Kidney epithelial cell (primary cell): ENCODE data around the gene NEDD4L. TPM values are rescaled to one million over a fixed set of nuclear protein-coding genes. Genes with fewer than 3 reads are reported as not detected.

ENCODE experiments used
- DNase-seq: peaks from one replicate; pipeline ENCODE4 v3.0.0-alpha.2; 2010; ENCODE audit warnings: low read depth
- H3K27me3 ChIP-seq: 2 replicates; pipeline ENCODE4 v1.6.0; 2011; ENCODE audit warnings: low read length; ENCODE audit not compliant: control insufficient read depth, insufficient read depth
- H3K36me3 ChIP-seq: 2 replicates; pipeline ENCODE4 v1.5.1; 2011; ENCODE audit warnings: low read length; ENCODE audit not compliant: control insufficient read depth, insufficient read depth
- H3K4me3 ChIP-seq: 2 replicates; pipeline ENCODE4 v1.5.1; 2011; ENCODE audit warnings: low read depth, mild to moderate bottlenecking, control low read depth, low read length
- CTCF ChIP-seq: IDR thresholded peaks from 2 replicates; pipeline ENCODE4 v1.5.1; 2011; ENCODE audit warnings: mild to moderate bottlenecking, moderate library complexity, low read length, control low read depth, inconsistent platforms; ENCODE audit not compliant: insufficient read depth, poor library complexity, severe bottlenecking
- total RNA-seq: library from RNA; depleted of rRNA; stranded (reverse); fragments of >200 nt; gene quantifications from 2 replicates; pipeline ENCODE4 v1.2.3, GENCODE V29; 2015

NEDD4L gene
- total RNA-seq, 1 donor from 2014 or later = 88.3 TPM

- TF ChIP-seq CTCF = no peak
- DNase-seq = no peak
- H3K4me3 ChIP-seq = no peak overlapping the region
- no peaks in the 10 kb centered on the region for H3K36me3 ChIP-seq
- no peaks in the 10 kb centered on the region for H3K27me3 ChIP-seq
Observed at GRCh38 chr18:58023108-58023507, 20.9 kb upstream of the NEDD4L start.

- H3K36me3 ChIP-seq = no peaks in the 10 kb centered on the region
- TF ChIP-seq CTCF = no peak
- H3K27me3 ChIP-seq = no peaks in the 10 kb centered on the region
- no peak for DNase-seq
- H3K4me3 ChIP-seq = no peak overlapping the region
Observed at GRCh38 chr18:58024139-58024538, 19.9 kb upstream of the NEDD4L start.

GRCh38 chr18:58025205-58025604, 18.8 kb upstream of the NEDD4L start:
- Histone ChIP-seq H3K36me3 (no peaks in the 10 kb centered on the region), H3K4me3 (no peak overlapping the region), H3K27me3 (no peaks in the 10 kb centered on the region)
- TF ChIP-seq CTCF = no peak
- DNase-seq = no peak

GRCh38 chr18:58025733-58026132, 18.3 kb upstream of the NEDD4L start:
- no peak for TF ChIP-seq CTCF
- Histone ChIP-seq H3K27me3 (no peaks in the 10 kb centered on the region), H3K36me3 (no peaks in the 10 kb centered on the region), H3K4me3 (no peak overlapping the region)
- no peak for DNase-seq

- Histone ChIP-seq H3K36me3 (no peaks in the 10 kb centered on the region), H3K27me3 (no peaks in the 10 kb centered on the region), H3K4me3 (no peak overlapping the region)
- no peak for TF ChIP-seq CTCF
- DNase-seq = no peak
Observed at GRCh38 chr18:58026395-58026794, 17.6 kb upstream of the NEDD4L start.

GRCh38 chr18:58026857-58027256, 17.2 kb upstream of the NEDD4L start:
- TF ChIP-seq CTCF = no peak
- Histone ChIP-seq H3K36me3 (no peaks in the 10 kb centered on the region), H3K27me3 (no peaks in the 10 kb centered on the region), H3K4me3 (no peak overlapping the region)
- DNase-seq = no peak
